Tibial nerve (tissue), 4 donors: ENCODE data around the gene MYO9B.

ENCODE experiments used
- CTCF ChIP-seq, 5 experiments: fragments of 200-600 bp in 3 of 5; fragments of 450-650 bp in 2 of 5; sonication (generic) in 3 of 5; IDR thresholded peaks; one replicate each; pipeline ENCODE4 v1.5.1; 2016 to 2019; ENCODE audit warnings: antibody characterized with exemption in 5 of 5, mild to moderate bottlenecking in 3 of 5, moderate library complexity in 2 of 5
- EP300 ChIP-seq, 2 donors: sonication (generic); formaldehyde crosslinking; IDR thresholded peaks; one replicate each; pipeline ENCODE4 v1.6.1; 2017; ENCODE audit warnings: antibody characterized with exemption in 2 of 2, mild to moderate bottlenecking in 1 of 2
- POLR2A ChIP-seq, 2 donors: fragments of 450-650 bp; IDR thresholded peaks; one replicate each; pipeline ENCODE4 v1.6.1; 2017; ENCODE audit warnings: antibody characterized with exemption in 2 of 2, mild to moderate bottlenecking in 2 of 2, moderate library complexity in 2 of 2

- TF ChIP-seq EP300 (IDR thresholded peaks at IDR 0.05) (no peak), CTCF (IDR thresholded peaks at IDR 0.05) (no peak), POLR2A (IDR thresholded peaks at IDR 0.05) (no peak)
Observed at GRCh38 chr19:17121736-17122293, 46.2 kb downstream of the MYO9B start.
